H9 (cell line): Measurements from ENCODE around the gene NEMF. TPM values are rescaled to one million over a fixed set of nuclear protein-coding genes. Genes with fewer than 3 reads are reported as not detected.
A peak's percentile ranks its signal among the peaks of the same experiment; 100 is the strongest.

Source experiments
- DNase-seq: peaks from one replicate; pipeline ENCODE4 v3.0.0-alpha.2; 2017
- H2AFZ ChIP-seq: one replicate; pipeline ENCODE4 v1.6.1; 2013; ENCODE audit warnings: mild to moderate bottlenecking, low read length, control low read depth, moderate library complexity
- H2AK5ac ChIP-seq: 2 replicates; pipeline ENCODE4 v1.6.1; 2013; ENCODE audit warnings: low read length, control low read depth, mixed read lengths; ENCODE audit not compliant: insufficient read length
- H2BK120ac ChIP-seq: one replicate; pipeline ENCODE4 v1.6.1; 2013; ENCODE audit warnings: low read depth, mild to moderate bottlenecking, low read length, control low read depth, inconsistent platforms; ENCODE audit not compliant: poor library complexity, severe bottlenecking
- H2BK12ac ChIP-seq: 2 replicates; pipeline ENCODE4 v1.6.1; 2013; ENCODE audit warnings: low read length, control low read depth, mixed read lengths, low read depth; ENCODE audit not compliant: insufficient read length
- H2BK15ac ChIP-seq: 2 replicates; pipeline ENCODE4 v1.6.1; 2013; ENCODE audit warnings: low read depth, low read length, control low read depth
- H2BK20ac ChIP-seq: one replicate; pipeline ENCODE4 v1.6.1; 2013; ENCODE audit warnings: low read depth, mild to moderate bottlenecking, low read length, control low read depth, inconsistent platforms; ENCODE audit not compliant: poor library complexity, severe bottlenecking
- H2BK5ac ChIP-seq: 2 replicates; pipeline ENCODE4 v1.6.1; 2013; ENCODE audit warnings: low read length, control low read depth, mixed read lengths; ENCODE audit not compliant: insufficient read length
- H3K14ac ChIP-seq: 2 replicates; pipeline ENCODE4 v1.6.1; 2013; ENCODE audit warnings: low read length, control low read depth; ENCODE audit not compliant: insufficient read depth
- H3K18ac ChIP-seq: 2 replicates; pipeline ENCODE4 v1.6.1; 2013; ENCODE audit warnings: low read depth, mild to moderate bottlenecking, mixed read lengths, low read length, control low read depth; ENCODE audit not compliant: insufficient read length
- H3K23ac ChIP-seq: 2 replicates; pipeline ENCODE4 v1.6.1; 2013; ENCODE audit warnings: low read length, control low read depth, mixed read lengths, low read depth; ENCODE audit not compliant: insufficient read length
- H3K23me2 ChIP-seq: 2 replicates; pipeline ENCODE4 v1.6.1; 2013; ENCODE audit warnings: low read depth, mild to moderate bottlenecking, mixed read lengths, low read length, control low read depth; ENCODE audit not compliant: insufficient read length, poor library complexity, severe bottlenecking
- H3K27ac ChIP-seq: 2 replicates; pipeline ENCODE4 v1.5.1; 2013; ENCODE audit warnings: low read length, control low read depth, mixed read lengths, low read depth; ENCODE audit not compliant: insufficient read length
- H3K27me3 ChIP-seq: 2 replicates; pipeline ENCODE4 v1.6.1; 2013; ENCODE audit warnings: low read length, control low read depth, inconsistent platforms; ENCODE audit not compliant: insufficient read depth
- H3K4ac ChIP-seq: 2 replicates; pipeline ENCODE4 v1.6.1; 2013; ENCODE audit warnings: low read depth, mild to moderate bottlenecking, control low read depth, inconsistent platforms, low read length, moderate library complexity
- H3K4me1 ChIP-seq: 2 replicates; pipeline ENCODE4 v1.6.1; 2013; ENCODE audit warnings: low read length, control low read depth, inconsistent platforms; ENCODE audit not compliant: insufficient read depth
- H3K4me2 ChIP-seq: 2 replicates; pipeline ENCODE4 v1.6.1; 2013; ENCODE audit warnings: low read length, control low read depth, mixed read lengths; ENCODE audit not compliant: insufficient read length, insufficient read depth
- H3K56ac ChIP-seq: 2 replicates; pipeline ENCODE4 v1.6.1; 2013; ENCODE audit warnings: low read depth, mild to moderate bottlenecking, mixed read lengths, low read length, control low read depth; ENCODE audit not compliant: insufficient read length
- H3K79me1 ChIP-seq: 2 replicates; pipeline ENCODE4 v1.6.1; 2013; ENCODE audit warnings: low read depth, mild to moderate bottlenecking, moderate library complexity, low read length, control low read depth, inconsistent platforms; ENCODE audit not compliant: insufficient read depth, poor library complexity, severe bottlenecking
- H3K79me2 ChIP-seq: 2 replicates; pipeline ENCODE4 v1.6.1; 2013; ENCODE audit warnings: low read length, control low read depth, inconsistent platforms; ENCODE audit not compliant: insufficient read depth
- H3K9ac ChIP-seq: 2 replicates; pipeline ENCODE4 v1.6.1; 2013; ENCODE audit warnings: low read length, control low read depth, mixed read lengths; ENCODE audit not compliant: insufficient read length; ENCODE audit errors: extremely low read depth
- H3K9me3 ChIP-seq: one replicate; pipeline ENCODE4 v1.6.1; 2013; ENCODE audit warnings: low read depth, low read length, inconsistent platforms; ENCODE audit not compliant: control insufficient read depth
- H3T11ph ChIP-seq: one replicate; pipeline ENCODE4 v1.6.1; 2013; ENCODE audit warnings: mild to moderate bottlenecking, low read length, control low read depth, inconsistent platforms
- H4K20me1 ChIP-seq: one replicate; pipeline ENCODE4 v1.6.1; 2013; ENCODE audit not compliant: control insufficient read depth, insufficient read length, insufficient read depth
- H4K5ac ChIP-seq: 2 replicates; pipeline ENCODE4 v1.6.1; 2013; ENCODE audit warnings: low read depth, mild to moderate bottlenecking, mixed read lengths, low read length, control low read depth; ENCODE audit not compliant: insufficient read length
- H4K8ac ChIP-seq: replicated peaks from 2 replicates; pipeline ENCODE4 v1.6.1; 2013; ENCODE audit warnings: low read length, control low read depth, mixed read lengths, low read depth; ENCODE audit not compliant: insufficient read length
- H4K91ac ChIP-seq: 2 replicates; pipeline ENCODE4 v1.6.1; 2013; ENCODE audit warnings: low read depth, mild to moderate bottlenecking, moderate library complexity, mixed read lengths, low read length, control low read depth; ENCODE audit not compliant: insufficient read length
- H3K27ac Mint-ChIP-seq, 3 experiments: 2 replicates in 2 of 3; 3 replicates in 1 of 3; pipeline ENCODE4 v1.8.0; 2020 to 2021; ENCODE audit warnings: mixed read lengths in 3 of 3, mild to moderate bottlenecking in 1 of 3, moderate library complexity in 1 of 3
- H3K27me3 Mint-ChIP-seq: 2 replicates; pipeline ENCODE4 v1.8.0; 2021; ENCODE audit warnings: low read depth, mild to moderate bottlenecking, moderate library complexity, mixed read lengths
- H3K36me3 Mint-ChIP-seq, 3 experiments: 2 replicates in 2 of 3; 3 replicates in 1 of 3; pipeline ENCODE4 v1.8.0; 2020 to 2021; ENCODE audit warnings: low read depth in 3 of 3, mixed read lengths in 3 of 3; ENCODE audit not compliant: insufficient read depth in 1 of 3
- H3K4me1 Mint-ChIP-seq, 2 experiments: 2 replicates each; pipeline ENCODE4 v1.8.0; 2020; ENCODE audit warnings: mixed read lengths in 2 of 2
- H3K4me3 Mint-ChIP-seq, 2 experiments: 2 replicates in 1 of 2; 3 replicates in 1 of 2; pipeline ENCODE4 v1.8.0; 2020 to 2021; ENCODE audit warnings: mild to moderate bottlenecking in 2 of 2, mixed read lengths in 2 of 2, moderate library complexity in 1 of 2
- H3K9me3 Mint-ChIP-seq, 2 experiments: 2 replicates in 1 of 2; 3 replicates in 1 of 2; pipeline ENCODE4 v1.8.0; 2020; ENCODE audit warnings: mild to moderate bottlenecking in 2 of 2, mixed read lengths in 2 of 2, moderate library complexity in 1 of 2
- WGBS: extraction: QIAGEN DNeasy Blood & Tissue Kit; methylation state at CpG from one replicate; pipeline ENCODE4 v1.1.7; 2013; ENCODE audit warnings: missing lambda C conversion rate, low lambda C conversion rate, mixed read lengths; ENCODE audit not compliant: insufficient read length; ENCODE audit errors: extremely low coverage; 5-methylcytosine and 5-hydroxymethylcytosine counted together
- total RNA-seq: library from RNA; stranded (reverse); gene quantifications from 2 replicates; pipeline ENCODE4 v1.2.1, GENCODE V29; 2021
- TF ChIP-seq, protein P1 (sequence below): fragments of 200-600 bp; sonication (generic); conservative IDR thresholded peaks from 3 replicates; pipeline ENCODE4 v1.8.0; 2021; ENCODE audit warnings: antibody characterized with exemption, mild to moderate bottlenecking

NEMF gene
- total RNA-seq, 1 experiment from 2014 or later = 57.4 TPM

GRCh38 chr14:49860988-49861698 lies 8.6 kb upstream of the NEMF start:
- H3K56ac ChIP-seq = no peak overlapping the region
- H2BK20ac ChIP-seq = no peak overlapping the region
- H3K79me1 ChIP-seq = no peaks in the 10 kb centered on the region
- no peak overlapping the region for H4K8ac ChIP-seq
- Mint-ChIP-seq H3K36me3 (no peaks in the 10 kb centered on the region; a peak in 1 of 7 replicates), H3K9me3 (no peaks in the 10 kb centered on the region; a peak in 1 of 5 replicates), H3K4me1 (peaks cover 7 to 14% of the 10 kb centered on the region in 2 experiments), H3K27ac (peak overlapping the region in 2 of 3 experiments; percentile 97 to 99), H3K27me3 (peaks cover 3% of the 10 kb centered on the region; the same call in 1 of the 2 replicates), H3K4me3 (peak overlapping the region in 1 of 2 experiments; percentile 64; a peak in 2 of 5 replicates)
- peak overlapping the region; percentile 96 for H3K14ac ChIP-seq
- no peak overlapping the region for H3T11ph ChIP-seq
- peak overlapping the region; percentile 99 for H3K9ac ChIP-seq
- H3K9me3 ChIP-seq = no peaks in the 10 kb centered on the region
- no peaks in the 10 kb centered on the region for H3K27me3 ChIP-seq
- H3K79me2 ChIP-seq = no peaks in the 10 kb centered on the region
- H2BK15ac ChIP-seq = no peak overlapping the region
- H3K4me1 ChIP-seq = no peaks in the 10 kb centered on the region; the same call in 1 of the 2 replicates
- no peak overlapping the region for H2BK5ac ChIP-seq
- H3K23ac ChIP-seq = no peak overlapping the region
- H2BK12ac ChIP-seq = no peak overlapping the region
- H2AFZ ChIP-seq = peak overlapping the region; percentile 98
- peak overlapping the region; percentile 95 for H3K27ac ChIP-seq
- H4K20me1 ChIP-seq = no peaks in the 10 kb centered on the region
- H2AK5ac ChIP-seq = no peak overlapping the region
- peaks cover 6% of the 10 kb centered on the region for H3K23me2 ChIP-seq
- DNase-seq = no peak
- peak overlapping the region; percentile 84 for H2BK120ac ChIP-seq
- peak overlapping the region; percentile 98 for H3K4me2 ChIP-seq
- TF ChIP-seq, protein P1, sequence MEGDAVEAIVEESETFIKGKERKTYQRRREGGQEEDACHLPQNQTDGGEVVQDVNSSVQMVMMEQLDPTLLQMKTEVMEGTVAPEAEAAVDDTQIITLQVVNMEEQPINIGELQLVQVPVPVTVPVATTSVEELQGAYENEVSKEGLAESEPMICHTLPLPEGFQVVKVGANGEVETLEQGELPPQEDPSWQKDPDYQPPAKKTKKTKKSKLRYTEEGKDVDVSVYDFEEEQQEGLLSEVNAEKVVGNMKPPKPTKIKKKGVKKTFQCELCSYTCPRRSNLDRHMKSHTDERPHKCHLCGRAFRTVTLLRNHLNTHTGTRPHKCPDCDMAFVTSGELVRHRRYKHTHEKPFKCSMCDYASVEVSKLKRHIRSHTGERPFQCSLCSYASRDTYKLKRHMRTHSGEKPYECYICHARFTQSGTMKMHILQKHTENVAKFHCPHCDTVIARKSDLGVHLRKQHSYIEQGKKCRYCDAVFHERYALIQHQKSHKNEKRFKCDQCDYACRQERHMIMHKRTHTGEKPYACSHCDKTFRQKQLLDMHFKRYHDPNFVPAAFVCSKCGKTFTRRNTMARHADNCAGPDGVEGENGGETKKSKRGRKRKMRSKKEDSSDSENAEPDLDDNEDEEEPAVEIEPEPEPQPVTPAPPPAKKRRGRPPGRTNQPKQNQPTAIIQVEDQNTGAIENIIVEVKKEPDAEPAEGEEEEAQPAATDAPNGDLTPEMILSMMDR = no peak
- WGBS = no CpG with 5 or more reads among the region's 4 CpGs
- H4K5ac ChIP-seq = peak overlapping the region; percentile 94
- H4K91ac ChIP-seq = no peak overlapping the region
- H3K4ac ChIP-seq = no peak overlapping the region; the same call in 1 of the 2 replicates
- peak overlapping the region; percentile 98 for H3K18ac ChIP-seq
